GM12878 (cell line): Measurements from ENCODE around the gene DIS3L2. TPM values are rescaled to one million over a fixed set of nuclear protein-coding genes. Genes with fewer than 3 reads are reported as not detected.

ENCODE experiments used
- ATAC-seq: fragments of 200-7000 bp; cut with Tn5 transposase; 3 replicates; pipeline ENCODE4 v1.9.1; 2020; ENCODE audit warnings: mild to moderate bottlenecking, moderate library complexity
- BruUV-seq: library from RNA; stranded (reverse); fragments of 400-500 nt; replicated peaks from 2 replicates; lab custom pipeline; 2021; lab: Mats Ljungman, UMichigan
- CTCF ChIA-PET: fragments of 300-600 bp; sonication (Branson Sonifier 250); formaldehyde crosslinking; extraction: SDS; loops from one replicate; lab custom pipeline; 2021; ENCODE audit warnings: inconsistent platforms; lab: Yijun Ruan, JAX
- POLR2A ChIA-PET: fragments of 350-600 bp; formaldehyde crosslinking; extraction: SDS; loops from one replicate; lab custom pipeline; 2021; ENCODE audit warnings: inconsistent platforms; lab: Charles Lee
- RAD21 ChIA-PET: fragments of 300-600 bp; sonication (Branson Sonifier 250); formaldehyde crosslinking; loops from one replicate; lab custom pipeline; 2023; ENCODE audit warnings: antibody characterized with exemption; ENCODE audit not compliant: unreplicated experiment; lab: Charles Lee
- SMC1A ChIA-PET: fragments of 300-600 bp; sonication (Branson Sonifier 250); formaldehyde crosslinking; loops from one replicate; lab custom pipeline; 2023; ENCODE audit not compliant: unreplicated experiment, uncharacterized antibody; lab: Charles Lee
- DNase-seq: peaks from one replicate; pipeline ENCODE4 v3.0.0-alpha.2; 2011; ENCODE audit warnings: low read depth, low spot score
- FAIRE-seq: peaks from 3 replicates; lab custom pipeline; 2011; peaks lifted over from hg19 to GRCh38; lab: Jason Lieb, UNC
- H2AFZ ChIP-seq: 2 replicates; pipeline ENCODE4 v1.6.0; 2011; ENCODE audit warnings: low read depth, low read length, control low read depth; ENCODE audit not compliant: control insufficient read depth
- H3K27ac ChIP-seq: 2 replicates; pipeline ENCODE4 v1.5.1; 2011; ENCODE audit warnings: control low read depth; ENCODE audit not compliant: control insufficient read depth, insufficient read depth
- H3K27me3 ChIP-seq, 2 experiments: replicated peaks in 1 of 2; 2 replicates each; pipeline versions ENCODE4 v1.6.0 to v1.6.1; 2011; ENCODE audit warnings: low read length in 1 of 2; ENCODE audit not compliant: control insufficient read depth in 2 of 2, insufficient read depth in 2 of 2
- H3K36me3 ChIP-seq, 2 experiments: 2 replicates each; pipeline ENCODE4 v1.5.1; 2011; ENCODE audit warnings: low read length in 1 of 2; ENCODE audit not compliant: control insufficient read depth in 2 of 2, insufficient read depth in 2 of 2
- H3K4me1 ChIP-seq: 2 replicates; pipeline ENCODE4 v1.6.1; 2011; ENCODE audit warnings: mild to moderate bottlenecking, low read length, moderate library complexity, mixed read lengths; ENCODE audit not compliant: control insufficient read depth, insufficient read depth
- H3K4me2 ChIP-seq: 2 replicates; pipeline ENCODE4 v1.6.0; 2011; ENCODE audit warnings: control low read depth; ENCODE audit not compliant: control insufficient read depth, insufficient read depth
- H3K4me3 ChIP-seq: fragments of 200-600 bp; sonication (generic); 2 replicates; pipeline ENCODE4 v1.5.1; 2016
- H3K79me2 ChIP-seq: 2 replicates; pipeline ENCODE4 v1.6.0; 2011; ENCODE audit warnings: low read length; ENCODE audit not compliant: control insufficient read depth, insufficient read depth
- H3K9ac ChIP-seq: 2 replicates; pipeline ENCODE4 v1.8.0; 2011; ENCODE audit warnings: low read length, control low read depth, mixed read lengths; ENCODE audit not compliant: control insufficient read depth, insufficient read depth
- H3K9me3 ChIP-seq: replicated peaks from 3 replicates; pipeline ENCODE4 v1.5.1; 2011; ENCODE audit warnings: mild to moderate bottlenecking, low read length; ENCODE audit not compliant: control insufficient read depth, insufficient read depth
- H4K20me1 ChIP-seq: 2 replicates; pipeline ENCODE4 v1.6.0; 2011; ENCODE audit not compliant: control insufficient read depth, insufficient read depth
- CHD2 ChIP-seq: IDR thresholded peaks from 2 replicates; pipeline ENCODE4 v1.6.1; 2011; ENCODE audit warnings: low read depth, low read length, improper control_type of control experiment, borderline replicate concordance
- ELK1 ChIP-seq: IDR thresholded peaks from 2 replicates; pipeline ENCODE4 v1.6.1; 2012; ENCODE audit warnings: low read depth, low read length, improper control_type of control experiment
- EZH2 ChIP-seq: IDR thresholded peaks from 2 replicates; pipeline ENCODE4 v1.6.1; 2012; ENCODE audit warnings: low read depth, mild to moderate bottlenecking, control low read depth, inconsistent platforms, low read length, borderline replicate concordance; ENCODE audit not compliant: control insufficient read depth
- FOS ChIP-seq: IDR thresholded peaks from 3 replicates; pipeline ENCODE4 v1.6.1; 2011; ENCODE audit warnings: borderline replicate concordance; ENCODE audit not compliant: insufficient read length; ENCODE audit errors: extremely low read depth
- HDAC6 ChIP-seq: fragments of 200-600 bp; sonication (generic); IDR thresholded peaks from one replicate; pipeline ENCODE4 v1.8.0; 2017; ENCODE audit warnings: antibody characterized with exemption; ENCODE audit not compliant: unreplicated experiment
- KAT2A ChIP-seq: conservative IDR thresholded peaks from 2 replicates; pipeline ENCODE4 v1.6.1; 2011; ENCODE audit warnings: low read depth, low read length; ENCODE audit not compliant: control insufficient read depth
- MEF2A ChIP-seq: IDR thresholded peaks from 2 replicates; pipeline ENCODE4 v1.6.1; 2011; ENCODE audit warnings: low read depth, mild to moderate bottlenecking, low read length, moderate library complexity; ENCODE audit not compliant: insufficient read depth
- NR2F1 ChIP-seq: fragments of 450-650 bp; conservative IDR thresholded peaks from 2 replicates; pipeline ENCODE4 v1.6.1; 2017; ENCODE audit warnings: mild to moderate bottlenecking
- SREBF1 ChIP-seq: IDR thresholded peaks from 2 replicates; pipeline ENCODE4 v1.6.1; 2012; ENCODE audit warnings: mild to moderate bottlenecking, low read length
- STAT1 ChIP-seq: fragments of 450-650 bp; conservative IDR thresholded peaks from 2 replicates; pipeline ENCODE4 v1.6.1; 2014; ENCODE audit warnings: antibody characterized with exemption, mild to moderate bottlenecking
- TARDBP ChIP-seq: IDR thresholded peaks from 2 replicates; pipeline ENCODE4 v1.6.1; 2016; ENCODE audit warnings: borderline replicate concordance
- TCF3 ChIP-seq: IDR thresholded peaks from 2 replicates; pipeline ENCODE4 v1.6.1; 2012; ENCODE audit warnings: low read depth, mild to moderate bottlenecking, low read length, borderline replicate concordance; ENCODE audit not compliant: insufficient read depth
- WRNIP1 ChIP-seq: IDR thresholded peaks from 2 replicates; pipeline ENCODE4 v1.6.1; 2011; ENCODE audit warnings: low read depth, low read length, improper control_type of control experiment, borderline replicate concordance
- YBX1 ChIP-seq: fragments of 450-650 bp; IDR thresholded peaks from 2 replicates; pipeline ENCODE4 v1.6.1; 2016; ENCODE audit warnings: antibody characterized with exemption
- ZBTB33 ChIP-seq: fragments of 450-650 bp; IDR thresholded peaks from 2 replicates; pipeline ENCODE4 v1.6.1; 2017; ENCODE audit warnings: mild to moderate bottlenecking
- WGBS: methylation state at CpG from one replicate; pipeline ENCODE4 v1.1.6; 2016; ENCODE audit warnings: low lambda C conversion rate; ENCODE audit not compliant: insufficient replicate concordance, insufficient coverage; ENCODE audit errors: missing lambda C conversion rate; 5-methylcytosine and 5-hydroxymethylcytosine counted together
- in situ Hi-C: fragments of 300-500 bp; cut with MboI; formaldehyde crosslinking; loops from 9 replicates; pipeline ENCODE4 v1.14.3; 2018; ENCODE audit warnings: mixed read lengths
- intact Hi-C: fragments of 100-400 bp; cut with micrococcal nuclease; formaldehyde crosslinking; loops from one replicate; pipeline ENCODE4 v1.14.2; 2022; ENCODE audit not compliant: unreplicated experiment
- polyA plus RNA-seq, 11 experiments: library from polyadenylated mRNA; depleted of rRNA in 4 of 11; unstranded in 6 of 11; stranded (reverse) in 5 of 11; fragments of >200 nt; fragmentation: Nextera tagmentation in 4 of 11; fragmentation: Illumina TruSeq in 1 of 11; extraction: Ambion mirVana in 4 of 11; extraction: Trizol in 1 of 11; gene quantifications; 1 replicate in 1 of 11; 2 replicates in 10 of 11; pipeline versions ENCODE4 v1.2.1 to v1.2.3, GENCODE V29; 2011 to 2016; ENCODE audit warnings: inconsistent platforms in 2 of 11, missing spikeins in 2 of 11, low read depth in 1 of 11
- total RNA-seq, 4 experiments: library from RNA; depleted of rRNA in 3 of 4; stranded (reverse); fragments of >200 nt in 3 of 4; fragmentation: Illumina TruSeq in 1 of 4; extraction: Trizol in 1 of 4; gene quantifications; 2 replicates each; pipeline versions ENCODE4 v1.2.1 to v1.2.3, GENCODE V29; 2013 to 2021

The DIS3L2 gene
- total and polyA plus RNA-seq, 10 of the 15 experiments (the other 5 are each of a cell fraction or from before 2014, with no cell fraction given): 3.5 to 27.1 (median 16.0) TPM

- ChIA-PET RAD21 (no interaction called here), POLR2A (no interaction called here), SMC1A (interaction anchor here (0.6 to 1.4 kb wide), 2 partner anchors 12 to 17 kb away, joined by 3 to 4 read pairs; no protein-coding TSS in a partner anchor), CTCF (no interaction called here)
- no peaks in the 10 kb centered on the region for H3K79me2 ChIP-seq
- no peaks in the 10 kb centered on the region for H4K20me1 ChIP-seq
- H3K9ac ChIP-seq: no peak overlapping the region
- H3K9me3 ChIP-seq: no peaks in the 10 kb centered on the region
- DNase-seq (no peak), FAIRE-seq (no peak), ATAC-seq (no peak)
- no TSS peak for BruUV-seq
- H3K4me1 ChIP-seq: no peaks in the 10 kb centered on the region
- H2AFZ ChIP-seq: no peak overlapping the region
- H3K27ac ChIP-seq: no peak overlapping the region
- no peaks in the 10 kb centered on the region for H3K27me3 ChIP-seq
- intact Hi-C loops: no loop called here
- H3K4me2 ChIP-seq: no peak overlapping the region
- H3K4me3 ChIP-seq: no peak overlapping the region
- TF ChIP-seq CHD2 (no peak), TCF3 (no peak), WRNIP1 (no peak), SREBF1 (no peak), NR2F1 (no peak), TARDBP (no peak), FOS (no peak)
- H3K36me3 ChIP-seq: no peaks in the 10 kb centered on the region; a peak in 1 of 4 replicates
- in situ Hi-C loops: no loop called here
These were observed 82.5 kb downstream of the DIS3L2 start for GRCh38 chr2:232043966-232044365.

GRCh38 chr2:232049350-232049749 is 87.8 kb downstream of the DIS3L2 start:
- in situ Hi-C loops: no loop called here
- H3K27ac ChIP-seq: no peak overlapping the region
- ChIA-PET SMC1A (interaction anchor here (1.2 kb wide), 1 partner anchor 8 kb away, joined by 3 read pairs; no protein-coding TSS in a partner anchor), RAD21 (no interaction called here), POLR2A (no interaction called here), CTCF (no interaction called here)
- H4K20me1 ChIP-seq: no peaks in the 10 kb centered on the region
- H3K27me3 ChIP-seq: no peaks in the 10 kb centered on the region
- H3K4me2 ChIP-seq: no peak overlapping the region
- no peak overlapping the region for H3K9ac ChIP-seq
- no peaks in the 10 kb centered on the region for H3K36me3 ChIP-seq
- intact Hi-C loops: no loop called here
- DNase-seq: no peak
- no peak overlapping the region for H3K4me3 ChIP-seq
- no peaks in the 10 kb centered on the region for H3K9me3 ChIP-seq
- WGBS: 98% methylated on average over 4 of the region's 4 CpGs
- no peaks in the 10 kb centered on the region for H3K4me1 ChIP-seq
- BruUV-seq: no TSS peak
- no peak for ATAC-seq
- H3K79me2 ChIP-seq: no peaks in the 10 kb centered on the region
- no peak for FAIRE-seq
- H2AFZ ChIP-seq: no peak overlapping the region
- TF ChIP-seq YBX1 (no peak), ELK1 (no peak), STAT1 (no peak), CHD2 (no peak), MEF2A (no peak), EZH2 (no peak), ZBTB33 (no peak), HDAC6 (no peak), KAT2A (no peak)
